OCI-LY3 (cell line): ENCODE data around the gene PIK3R5.
"Not testable (repeated sequence)": the region's sequence is repeated elsewhere in the genome, so short reads cannot be mapped to it uniquely, and the experiment has no call there.

Experiments used
- CTCF ChIP-seq: fragments of 200-600, 300-600 bp; sonication (generic); IDR thresholded peaks from 2 replicates; pipeline ENCODE4 v1.5.1; 2014; ENCODE audit warnings: antibody characterized with exemption, low read length, low read depth
- EZH2phosphoT487 ChIP-seq: fragments of 200-600 bp; shearing (Covaris generic); IDR thresholded peaks from 2 replicates; pipeline ENCODE4 v1.6.1; 2018; ENCODE audit warnings: antibody characterized with exemption, mixed run types, low read depth

GRCh38 chr17:8856205-8856603 lies 109.3 kb downstream of the PIK3R5 start:
- TF ChIP-seq EZH2phosphoT487, CTCF: not testable (repeated sequence)
